ENCODE results near the gene NCF2.

Gene NCF2

GRCh38 chr1:183635099-183635605 lies 44.9 kb upstream of the NCF2 start:
- peak overlapping the region; percentile 85 for H3K4me3 ChIP-seq (replicated peaks; ENCODE audit: low read depth, low read length)
- no peak for TF ChIP-seq CTCF (IDR thresholded peaks at IDR 0.05; ENCODE audit: low read depth, low read length, missing control alignments)
- DNase-seq (ENCODE audit: extremely low read depth, low read depth): no peak

GRCh38 chr1:183634429-183635065 lies 44.3 kb upstream of the NCF2 start:
- no peak for DNase-seq (ENCODE audit: extremely low read depth, low read depth)
- H3K4me3 ChIP-seq (replicated peaks; ENCODE audit: low read depth, low read length): peak overlapping the region; percentile 85
- no peak for TF ChIP-seq CTCF (IDR thresholded peaks at IDR 0.05; ENCODE audit: low read depth, low read length, missing control alignments)

GRCh38 chr1:183633676-183634343 lies 43.6 kb upstream of the NCF2 start:
- peak; percentile 34 for TF ChIP-seq CTCF (IDR thresholded peaks at IDR 0.05; ENCODE audit: low read depth, low read length, missing control alignments)
- H3K4me3 ChIP-seq (replicated peaks; ENCODE audit: low read depth, low read length): peak overlapping the region; percentile 85
- peak; percentile 89 for DNase-seq (ENCODE audit: extremely low read depth, low read depth)

- no peak for TF ChIP-seq CTCF (IDR thresholded peaks at IDR 0.05; ENCODE audit: low read depth, low read length, missing control alignments)
- DNase-seq (ENCODE audit: extremely low read depth, low read depth): no peak
- peak overlapping the region; percentile 85 for H3K4me3 ChIP-seq (replicated peaks; ENCODE audit: low read depth, low read length)
These were observed 42.7 kb upstream of the NCF2 start for GRCh38 chr1:183632964-183633363.

GRCh38 chr1:183632114-183632513 lies 41.9 kb upstream of the NCF2 start:
- no peak for DNase-seq (ENCODE audit: extremely low read depth, low read depth)
- H3K4me3 ChIP-seq (replicated peaks; ENCODE audit: low read depth, low read length): peak overlapping the region; percentile 85
- TF ChIP-seq CTCF (IDR thresholded peaks at IDR 0.05; ENCODE audit: low read depth, low read length, missing control alignments): no peak

- H3K4me3 ChIP-seq (replicated peaks; ENCODE audit: low read depth, low read length): no peak overlapping the region
- DNase-seq (ENCODE audit: extremely low read depth, low read depth): no peak
- no peak for TF ChIP-seq CTCF (IDR thresholded peaks at IDR 0.05; ENCODE audit: low read depth, low read length, missing control alignments)
These were observed 40.5 kb upstream of the NCF2 start for GRCh38 chr1:183630748-183631147.
